ENCODE data around the gene CES4A.
"Not testable (repeated sequence)": the region's sequence is repeated elsewhere in the genome, so short reads cannot be mapped to it uniquely, and the experiment has no call there.

CES4A gene

DNA sequence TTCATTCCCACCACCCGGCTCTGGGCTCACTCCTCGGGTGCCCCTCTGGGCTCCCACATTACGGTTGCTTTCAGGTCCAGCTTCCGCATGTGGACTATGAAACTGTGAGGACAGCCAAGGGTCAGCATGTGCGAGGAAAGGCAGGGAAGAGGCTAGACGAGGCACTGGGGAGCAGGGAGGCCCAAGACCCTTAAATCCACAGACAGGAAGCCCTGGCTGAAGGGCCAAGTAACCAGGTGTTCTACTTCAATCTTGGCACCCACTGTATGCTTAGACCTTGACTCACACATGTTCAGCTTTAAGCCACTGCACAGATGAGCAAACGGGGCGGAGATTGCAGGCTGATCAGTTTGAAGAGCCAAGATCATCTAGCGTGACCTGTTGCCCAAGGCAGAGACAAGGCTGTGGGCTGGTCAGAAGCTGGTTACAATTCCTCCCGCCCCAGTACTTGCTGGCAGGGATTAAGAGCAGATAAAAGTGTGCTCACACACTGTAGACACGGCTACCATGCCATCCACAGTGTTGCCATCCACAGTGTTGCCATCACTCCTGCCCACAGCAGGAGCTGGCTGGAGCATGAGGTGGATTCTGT, at the start of gene CES4A:
Gene CES4A, plus strand, starts transcription at position 393 of the 592 bp plus-strand sequence. Its CDS starts 184 bp downstream, at position 577.
- DNase-seq (ENCODE audit: low read depth), result no peak

DNA sequence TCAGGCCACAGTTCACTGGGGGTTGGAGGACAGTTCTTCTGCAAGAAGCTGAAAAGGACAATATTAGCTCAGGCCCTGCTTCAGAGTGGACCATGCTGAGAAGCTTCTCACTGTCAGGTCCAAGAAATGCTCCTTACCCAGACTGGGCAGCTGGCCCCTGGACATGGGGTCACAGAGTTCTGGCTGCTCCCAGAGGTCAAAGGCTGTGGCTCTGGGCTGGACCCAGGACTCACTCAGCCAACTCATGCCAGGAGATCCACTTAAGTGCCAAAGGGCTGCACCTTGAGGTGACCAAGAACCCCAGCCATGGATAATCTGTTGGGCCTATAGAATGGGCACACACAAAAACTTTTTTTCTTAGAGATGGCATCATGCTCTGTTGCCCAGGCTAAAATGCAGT, 49.0 kb upstream of the CES4A start:
- no peak for DNase-seq (ENCODE audit: low read depth)

GRCh38 chr16:66940236-66940635, 48.2 kb upstream of the CES4A start:
- no peak for DNase-seq (ENCODE audit: low read depth)

- DNase-seq (ENCODE audit: low read depth), result no peak
Observed at GRCh38 chr16:66942981-66943380, 45.4 kb upstream of the CES4A start.

DNA sequence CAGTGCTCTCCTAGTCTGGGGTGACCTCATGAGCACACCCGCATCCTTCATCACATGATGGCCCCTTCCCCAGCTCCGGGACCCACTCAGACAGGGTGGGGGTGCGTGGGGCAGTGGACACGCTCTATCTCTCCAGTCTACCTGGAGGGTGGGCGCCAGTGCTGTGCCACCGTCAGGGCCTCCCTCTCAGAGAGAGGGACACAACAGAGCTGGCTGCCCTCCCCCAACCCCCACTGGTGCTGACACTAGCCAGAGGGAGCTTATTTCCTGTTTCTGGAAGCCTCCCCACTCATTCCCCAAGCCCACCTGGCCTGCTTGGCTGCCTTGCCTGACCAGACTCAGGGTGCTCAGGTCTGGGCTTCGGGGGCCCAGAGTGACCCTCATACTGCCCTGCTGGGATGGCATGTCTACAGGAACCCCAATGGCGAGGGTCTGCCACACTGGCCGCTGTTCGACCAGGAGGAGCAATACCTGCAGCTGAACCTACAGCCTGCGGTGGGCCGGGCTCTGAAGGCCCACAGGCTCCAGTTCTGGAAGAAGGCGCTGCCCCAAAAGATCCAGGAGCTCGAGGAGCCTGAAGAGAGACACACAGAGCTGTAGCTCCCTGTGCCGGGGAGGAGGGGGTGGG, 44.8 kb upstream of the CES4A start:
- DNase-seq (ENCODE audit: low read depth), result no peak

GRCh38 chr16:66944054-66944441, 44.3 kb upstream of the CES4A start:
- no peak for DNase-seq (ENCODE audit: low read depth)

DNA sequence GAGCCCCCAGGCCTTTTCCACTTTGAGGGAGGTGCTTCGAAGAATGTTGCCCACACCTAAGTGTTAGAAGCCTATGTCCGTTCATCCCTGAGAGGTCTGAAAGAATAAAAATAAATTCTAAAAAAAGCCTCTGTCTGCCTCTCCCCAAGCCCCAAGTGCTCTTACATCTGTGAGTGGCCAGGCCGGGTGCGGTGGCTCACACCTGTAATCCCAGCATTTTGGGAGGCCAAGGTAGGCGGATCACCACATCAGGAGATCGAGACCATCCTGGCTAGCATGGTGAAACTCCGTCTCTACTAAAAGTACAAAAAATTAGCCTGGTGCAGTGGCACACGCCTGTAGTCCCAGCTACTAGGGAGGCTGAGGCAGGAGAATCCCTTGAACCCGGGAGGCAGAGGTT, 43.4 kb upstream of the CES4A start:
- not testable (repeated sequence) for DNase-seq (ENCODE audit: low read depth)

DNA sequence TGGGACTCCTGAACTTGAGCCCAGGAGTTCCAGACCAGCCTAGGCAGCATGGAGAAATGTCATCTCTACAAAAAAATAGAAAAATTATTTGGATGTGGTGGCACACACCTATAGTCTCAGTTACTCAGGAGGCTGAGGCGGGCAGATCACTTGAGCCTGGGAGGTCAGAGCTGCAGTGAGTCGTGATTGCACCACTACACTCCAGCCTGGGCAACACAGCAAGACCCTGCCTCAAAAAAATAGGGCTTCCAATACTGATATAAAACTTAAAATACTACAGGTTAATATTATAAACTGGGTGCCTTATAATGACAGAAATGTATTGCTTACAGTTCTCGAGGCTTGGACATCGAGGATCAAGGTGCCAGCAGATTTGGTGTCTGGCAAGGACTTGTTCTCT, 42.5 kb upstream of the CES4A start:
- DNase-seq (ENCODE audit: low read depth), result no peak

GRCh38 chr16:66946541-66946940, 41.8 kb upstream of the CES4A start:
- DNase-seq (ENCODE audit: low read depth), result no peak

DNA sequence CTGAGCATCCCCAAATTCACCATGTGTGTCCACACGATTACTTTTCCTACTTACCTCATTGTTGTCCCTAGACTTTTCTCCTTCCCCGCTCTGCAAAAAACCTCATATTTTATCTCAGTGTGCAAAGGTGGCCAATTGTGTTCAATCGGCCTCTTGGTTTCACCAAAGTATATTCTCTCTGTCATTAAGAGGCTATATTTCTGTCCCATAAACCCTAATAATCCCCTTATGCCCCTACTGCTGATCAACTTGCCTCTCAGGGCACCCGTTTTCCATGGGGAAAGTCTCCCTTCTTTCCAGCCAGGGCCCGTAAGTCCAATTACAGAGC, 41.5 kb upstream of the CES4A start:
- no peak for DNase-seq (ENCODE audit: low read depth)

GRCh38 chr16:66947302-66948065, 40.9 kb upstream of the CES4A start:
- DNase-seq (ENCODE audit: low read depth), result peak; percentile 65

- no peak for DNase-seq (ENCODE audit: low read depth)
Observed at GRCh38 chr16:66948134-66948836, 40.1 kb upstream of the CES4A start.

DNA sequence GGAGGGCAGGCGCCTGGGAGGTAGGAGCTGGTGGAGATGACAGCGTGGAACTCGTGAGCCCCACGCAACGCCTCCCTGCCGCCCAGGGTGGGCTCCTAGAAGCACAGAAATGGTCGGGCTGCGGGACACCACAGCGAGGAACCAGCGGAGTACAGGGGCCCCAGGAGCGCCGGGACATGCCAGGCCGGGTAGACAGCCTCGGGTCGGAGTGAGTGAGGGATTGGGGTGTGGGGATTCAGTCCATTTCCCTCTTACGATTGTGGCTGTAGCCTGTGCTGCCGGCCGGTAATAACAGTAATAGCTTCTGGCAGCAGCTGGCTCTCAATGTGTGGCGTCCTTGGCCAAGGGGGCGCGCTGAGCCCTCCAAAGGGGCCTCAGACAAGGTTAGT, 39.6 kb upstream of the CES4A start:
- DNase-seq (ENCODE audit: low read depth), result no peak

DNA sequence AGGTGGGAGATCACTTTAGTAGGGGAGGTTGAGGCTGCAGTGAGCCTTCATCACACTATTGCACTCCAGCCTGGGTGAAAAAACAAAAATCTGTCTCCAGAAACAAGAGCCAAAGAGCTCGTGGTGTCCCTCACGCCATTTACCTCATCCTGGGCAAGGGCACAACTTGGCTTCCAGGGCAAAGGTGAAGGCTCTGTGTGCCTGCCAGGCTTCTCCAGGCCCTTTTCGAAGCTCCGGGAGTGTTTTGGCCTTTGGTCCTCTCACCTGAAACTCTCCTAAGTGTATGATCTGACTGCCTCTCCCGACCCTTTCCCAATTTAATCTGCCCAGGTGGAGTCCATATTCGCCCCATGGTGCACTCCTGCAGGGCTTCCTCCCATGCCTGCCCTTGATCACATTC, 38.9 kb upstream of the CES4A start:
- no peak for DNase-seq (ENCODE audit: low read depth)

DNA sequence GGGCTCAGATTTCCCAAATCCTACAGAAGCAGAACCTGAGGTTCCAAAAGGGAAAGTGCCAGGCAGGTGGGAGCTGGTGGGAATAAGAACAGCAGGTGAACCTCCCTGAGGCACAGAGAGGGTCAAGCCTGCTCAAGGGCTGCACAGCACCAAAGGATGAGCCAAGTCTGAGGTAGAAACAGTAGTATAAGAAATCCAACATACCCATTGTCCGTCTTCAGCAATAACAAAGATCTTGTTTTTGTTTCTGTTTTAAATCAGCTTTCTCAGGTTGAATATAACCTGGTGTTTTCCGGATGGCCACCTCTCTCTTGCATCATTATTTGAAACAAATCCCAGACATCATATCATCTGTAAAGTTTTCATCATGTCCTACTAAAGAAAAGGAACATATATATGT, 38.0 kb upstream of the CES4A start:
- no peak for DNase-seq (ENCODE audit: low read depth)

DNA sequence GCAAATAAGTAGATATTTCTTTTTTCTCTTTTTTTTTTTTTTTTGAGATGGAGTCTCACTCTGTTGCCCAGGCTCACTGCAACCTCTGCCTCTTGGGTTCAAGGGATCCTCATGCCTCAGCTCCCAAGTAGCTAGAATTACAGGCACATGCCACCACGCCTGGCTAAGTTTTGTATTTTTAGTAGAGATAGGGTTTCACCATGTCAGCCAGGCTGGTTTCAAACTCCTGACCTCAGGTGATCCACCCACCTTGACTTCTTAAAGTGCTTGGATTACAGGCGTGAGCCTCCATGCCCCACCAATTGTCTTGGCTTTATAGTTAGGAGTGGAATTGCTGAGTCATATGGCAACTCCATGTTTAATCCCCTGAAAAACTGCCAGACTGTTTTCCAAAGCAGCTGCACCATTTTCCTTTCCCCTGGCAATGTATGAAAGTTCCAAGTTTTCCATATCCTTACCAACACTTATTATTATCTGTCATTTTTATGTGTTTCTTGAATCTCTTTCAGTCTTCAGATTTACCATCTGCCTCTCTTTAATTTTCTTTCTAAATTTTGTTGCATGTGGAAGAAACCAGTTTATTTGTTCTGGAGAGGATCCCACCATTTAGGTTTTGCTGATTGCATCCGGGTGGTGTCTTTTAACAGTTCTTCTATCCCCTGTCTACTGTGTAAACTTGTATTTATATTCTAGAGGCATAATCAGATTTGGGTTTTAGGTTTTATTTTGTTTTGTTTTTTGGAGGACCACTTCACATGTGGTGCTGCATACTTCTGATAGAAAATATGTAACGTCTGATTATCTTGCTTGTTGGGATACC, 37.2 kb upstream of the CES4A start:
- DNase-seq (ENCODE audit: low read depth), result no peak

- no peak for DNase-seq (ENCODE audit: low read depth)
Observed at GRCh38 chr16:66952430-66953110, 35.8 kb upstream of the CES4A start.

GRCh38 chr16:66953462-66954096, 34.8 kb upstream of the CES4A start:
- DNase-seq (ENCODE audit: low read depth), result no peak

DNA sequence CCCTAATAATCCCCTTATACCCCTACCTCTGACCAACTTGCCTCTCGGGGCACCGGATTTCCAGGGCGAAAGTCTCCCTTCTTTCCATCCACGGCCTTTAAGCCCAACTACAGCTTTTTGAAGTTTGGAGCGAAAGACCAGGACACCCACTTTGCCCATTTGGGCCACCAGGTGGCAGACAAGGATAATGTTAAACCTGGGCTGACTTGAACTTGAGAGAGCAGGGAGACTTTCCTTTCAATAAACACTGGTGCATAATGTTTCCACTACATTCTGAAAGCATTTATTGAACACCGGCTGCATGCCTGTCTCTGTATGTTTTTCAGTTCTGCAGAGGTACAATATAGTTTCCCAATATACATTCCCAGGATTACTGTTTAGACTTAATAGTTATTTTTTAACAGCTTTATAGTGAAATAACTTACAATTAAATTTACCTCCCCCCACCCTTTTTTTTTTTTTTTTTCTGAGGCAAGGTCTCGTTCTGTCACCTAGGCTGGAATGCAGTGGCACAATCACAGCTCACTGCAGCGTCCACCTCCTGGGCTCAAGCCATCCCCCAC, 34.2 kb upstream of the CES4A start:
- peak; percentile 61 for DNase-seq (ENCODE audit: low read depth)

GRCh38 chr16:66955363-66956153, 32.8 kb upstream of the CES4A start:
- not testable (repeated sequence) for DNase-seq (ENCODE audit: low read depth)

All from activated T-helper 9 cell treated with anti-CD3 and anti-CD28 coated beads, Interleukin-2, amount 50 U/mL, for 16 hours (primary cell).